Adrenal gland (tissue), 12 donors: ENCODE results near the gene CLSTN3. TPM values are rescaled to one million over a fixed set of nuclear protein-coding genes. Genes with fewer than 3 reads are reported as not detected.

Experiments
- DNase-seq, 7 donors: peaks; one replicate each; pipeline ENCODE4 v3.0.0-alpha.2; 2019 to 2020
- H3K27ac ChIP-seq, 5 donors: fragments of 200-600 bp; sonication (generic) in 4 of 5; 1 replicate in 3 of 5; 2 replicates in 2 of 5; pipeline versions ENCODE4 v1.5.1 to v1.8.0; 2016 to 2020; ENCODE audit warnings: mild to moderate bottlenecking in 1 of 5
- H3K27me3 ChIP-seq: fragments of 200-600 bp; 2 replicates; pipeline ENCODE4 v1.8.0; 2021
- H3K36me3 ChIP-seq, 2 donors: fragments of 200-600 bp; replicated peaks in 1 of 2; 1 replicate in 1 of 2; 2 replicates in 1 of 2; pipeline versions ENCODE4 v1.5.1 to v1.8.0; 2018 to 2022
- H3K4me1 ChIP-seq, 2 donors: fragments of 200-600 bp; replicated peaks in 1 of 2; 1 replicate in 1 of 2; 2 replicates in 1 of 2; pipeline versions ENCODE4 v1.5.1 to v1.8.0; 2018 to 2021
- H3K4me3 ChIP-seq, 4 donors: fragments of 200-600 bp; sonication (generic) in 3 of 4; one replicate each; pipeline ENCODE4 v1.5.1; 2016 to 2018
- H3K9me3 ChIP-seq, 3 donors: fragments of 200-600 bp; sonication (generic) in 1 of 3; replicated peaks in 1 of 3; 1 replicate in 2 of 3; 2 replicates in 1 of 3; pipeline versions ENCODE4 v1.5.1 to v1.8.0; 2016 to 2021
- POLR2A ChIP-seq, 2 donors: fragments of 450-650 bp; IDR thresholded peaks; one replicate each; pipeline ENCODE4 v1.6.1; 2017; ENCODE audit warnings: antibody characterized with exemption in 2 of 2, mild to moderate bottlenecking in 2 of 2, moderate library complexity in 1 of 2
- WGBS, 4 donors: extraction: QIAGEN DNeasy Blood & Tissue Kit in 2 of 4; methylation state at CpG; one replicate each; pipeline versions ENCODE4 v1.1.5 to v1.1.7; 2013 to 2017; 5-methylcytosine and 5-hydroxymethylcytosine counted together
- intact Hi-C, 2 donors: fragments of 100-400 bp; cut with DNase I; formaldehyde crosslinking; loops; one replicate each; pipeline versions ENCODE4 v1.14.1 to v1.15.0; 2022 to 2023
- polyA plus RNA-seq, 3 donors: library from polyadenylated mRNA; stranded (reverse); fragments of 200-250 nt in 2 of 3; fragments of 350-450 nt in 1 of 3; fragmentation: Illumina TruSeq in 1 of 3; extraction: RNeasy Lipid Tissue Mini Kit (QIAGEN cat#74804) in 1 of 3; gene quantifications; one replicate each; pipeline ENCODE4 v1.2.3, GENCODE V29; 2013 to 2014
- total RNA-seq, 9 donors: library from RNA; depleted of rRNA in 4 of 9; stranded (reverse); fragments of >200 nt in 4 of 9; fragments of 120-200 nt in 1 of 9; fragmentation: NEBNext Ultra II Directional in 1 of 9; extraction: Animal tissue kit (Norgen Biotek cat#: 25700) in 1 of 9; gene quantifications; one replicate each; pipeline versions ENCODE4 v1.1.0 to v1.2.4, GENCODE V29; 2013 to 2023
- TF ChIP-seq, protein P1 (sequence below), 6 experiments: fragments of 450-650 bp in 4 of 6; fragments of 200-600 bp in 2 of 6; sonication (generic) in 1 of 6; IDR thresholded peaks; 1 replicate in 5 of 6; 2 replicates in 1 of 6; pipeline versions ENCODE4 v1.5.1 to v1.8.0; 2016 to 2021; ENCODE audit warnings: antibody characterized with exemption in 6 of 6, mild to moderate bottlenecking in 2 of 6, moderate library complexity in 1 of 6
- donor health status: healthy with polysubstance abuse.
- donor health status: Bipolar disorder and iron deficiency.
- donor health status: DM: yes; HTN: yes; CAD: no.
- donor health status: DM: no; HTN: no; CAD: no.
- donor health status: DM: no; HTN: no; CAD: no.
- donor health status: DM: yes; HTN: yes; CAD: no.

CLSTN3 gene
- total and polyA plus RNA-seq, 12 donors = 9.3 to 175 (median 42.8) TPM

DNA sequence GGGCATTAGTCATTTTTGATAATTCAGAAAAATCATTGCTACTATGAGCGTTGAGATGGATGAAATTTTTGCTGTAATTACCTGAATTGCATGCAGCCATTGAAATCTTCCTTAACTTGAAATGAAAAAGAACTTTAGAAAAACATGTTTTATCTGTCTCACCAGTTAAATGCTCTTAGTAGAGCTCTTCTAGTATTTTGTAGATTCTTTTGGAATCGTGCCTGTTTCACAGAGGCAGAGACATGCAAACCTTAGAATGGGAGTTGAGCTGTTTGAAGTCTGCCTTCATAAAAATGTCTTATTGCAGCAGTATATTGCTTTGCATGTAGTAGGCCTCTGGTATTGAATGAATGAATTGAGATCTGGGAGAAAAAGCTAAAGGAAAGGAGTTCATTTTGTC, 63.5 kb downstream of the CLSTN3 start:
- WGBS, 4 donors = 67 to 75% (median 68%) methylated on average over 2 of the region's 2 CpGs
- peaks cover 0 to 26% of the 10 kb centered on the region in 2 donors for H3K36me3 ChIP-seq
- intact Hi-C loops = no loop called here
- TF ChIP-seq POLR2A (IDR thresholded peaks at IDR 0.05) = no peak
- TF ChIP-seq, protein P1, sequence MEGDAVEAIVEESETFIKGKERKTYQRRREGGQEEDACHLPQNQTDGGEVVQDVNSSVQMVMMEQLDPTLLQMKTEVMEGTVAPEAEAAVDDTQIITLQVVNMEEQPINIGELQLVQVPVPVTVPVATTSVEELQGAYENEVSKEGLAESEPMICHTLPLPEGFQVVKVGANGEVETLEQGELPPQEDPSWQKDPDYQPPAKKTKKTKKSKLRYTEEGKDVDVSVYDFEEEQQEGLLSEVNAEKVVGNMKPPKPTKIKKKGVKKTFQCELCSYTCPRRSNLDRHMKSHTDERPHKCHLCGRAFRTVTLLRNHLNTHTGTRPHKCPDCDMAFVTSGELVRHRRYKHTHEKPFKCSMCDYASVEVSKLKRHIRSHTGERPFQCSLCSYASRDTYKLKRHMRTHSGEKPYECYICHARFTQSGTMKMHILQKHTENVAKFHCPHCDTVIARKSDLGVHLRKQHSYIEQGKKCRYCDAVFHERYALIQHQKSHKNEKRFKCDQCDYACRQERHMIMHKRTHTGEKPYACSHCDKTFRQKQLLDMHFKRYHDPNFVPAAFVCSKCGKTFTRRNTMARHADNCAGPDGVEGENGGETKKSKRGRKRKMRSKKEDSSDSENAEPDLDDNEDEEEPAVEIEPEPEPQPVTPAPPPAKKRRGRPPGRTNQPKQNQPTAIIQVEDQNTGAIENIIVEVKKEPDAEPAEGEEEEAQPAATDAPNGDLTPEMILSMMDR (IDR thresholded peaks at IDR 0.05) = no peak
- H3K4me3 ChIP-seq = no peak overlapping the region
- no peak for DNase-seq
- no peaks in the 10 kb centered on the region for H3K27me3 ChIP-seq
- H3K4me1 ChIP-seq = peaks cover 3 to 9% of the 10 kb centered on the region in 2 donors
- H3K9me3 ChIP-seq = no peaks in the 10 kb centered on the region
- no peak overlapping the region for H3K27ac ChIP-seq

GRCh38 chr12:7197841-7198240, 67.7 kb downstream of the CLSTN3 start:
- intact Hi-C loops = no loop called here
- no peak for DNase-seq
- Histone ChIP-seq H3K27ac (no peak overlapping the region), H3K27me3 (no peaks in the 10 kb centered on the region), H3K4me1 (no peaks in the 10 kb centered on the region), H3K4me3 (no peak overlapping the region), H3K36me3 (peaks cover 0 to 39% of the 10 kb centered on the region in 2 donors), H3K9me3 (no peaks in the 10 kb centered on the region)
- 81 to 92% (median 88%) methylated on average over 2 of the region's 2 CpGs for whole genome bisulfite sequencing, 4 donors
- TF ChIP-seq POLR2A (IDR thresholded peaks at IDR 0.05) = no peak
- TF ChIP-seq, protein P1 (IDR thresholded peaks at IDR 0.05) = no peak

DNA sequence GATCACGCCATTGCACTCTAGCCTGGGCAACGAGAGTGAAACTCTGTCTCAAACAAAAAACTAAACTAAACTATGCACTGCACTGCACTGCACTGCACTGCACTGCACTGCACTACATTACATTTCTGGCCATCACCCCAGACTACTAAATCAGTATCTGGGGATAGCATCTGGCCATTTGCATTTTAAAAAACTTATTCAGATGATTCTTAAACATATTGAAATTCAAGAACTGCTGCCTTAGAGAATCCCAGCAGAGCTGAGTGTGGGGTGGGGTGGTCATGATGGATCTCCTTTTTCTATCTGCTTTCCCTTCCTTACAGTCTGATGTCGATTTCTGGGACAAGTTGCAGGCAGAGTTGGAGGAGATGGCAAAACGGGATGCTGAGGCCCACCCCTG, 72.9 kb downstream of the CLSTN3 start:
- H3K9me3 ChIP-seq = no peaks in the 10 kb centered on the region
- no peaks in the 10 kb centered on the region for H3K27me3 ChIP-seq
- no peak for TF ChIP-seq POLR2A (IDR thresholded peaks at IDR 0.05)
- TF ChIP-seq, protein P1 (IDR thresholded peaks at IDR 0.05) = no peak
- intact Hi-C loops = no loop called here
- no peak overlapping the region for H3K27ac ChIP-seq
- peaks cover 0 to 51% of the 10 kb centered on the region in 2 donors for H3K36me3 ChIP-seq
- DNase-seq = no peak
- no peak overlapping the region for H3K4me3 ChIP-seq
- 88 to 99% (median 93%) methylated on average over 4 of the region's 4 CpGs for whole genome bisulfite sequencing, 4 donors
- H3K4me1 ChIP-seq = no peaks in the 10 kb centered on the region

- Histone ChIP-seq H3K36me3 (peaks cover 0 to 62% of the 10 kb centered on the region in 2 donors), H3K4me3 (no peak overlapping the region), H3K27me3 (no peaks in the 10 kb centered on the region), H3K27ac (no peak overlapping the region), H3K9me3 (no peaks in the 10 kb centered on the region), H3K4me1 (no peaks in the 10 kb centered on the region)
- intact Hi-C loops = no loop called here
- TF ChIP-seq POLR2A (IDR thresholded peaks at IDR 0.05) = no peak
- TF ChIP-seq, protein P1 (IDR thresholded peaks at IDR 0.05) = no peak
- no peak for DNase-seq
Measured at GRCh38 chr12:7205091-7205490, 74.9 kb downstream of the CLSTN3 start.
